Chondrocyte (in vitro differentiated cells): Measurements from ENCODE around the gene TPRG1L. TPM values are rescaled to one million over a fixed set of nuclear protein-coding genes. Genes with fewer than 3 reads are reported as not detected.
"Not testable (repeated sequence)": the region's sequence is repeated elsewhere in the genome, so short reads cannot be mapped to it uniquely, and the experiment has no call there.

ENCODE experiments used
- DNase-seq: peaks from one replicate; pipeline ENCODE4 v3.0.0; 2021; ENCODE audit warnings: mixed read lengths, low spot score
- H3K27ac Mint-ChIP-seq: one replicate; pipeline ENCODE4 v1.8.0; 2021; ENCODE audit warnings: mild to moderate bottlenecking, moderate library complexity, mixed read lengths; ENCODE audit not compliant: unreplicated experiment
- H3K27me3 Mint-ChIP-seq: 2 replicates; pipeline ENCODE4 v1.8.0; 2021; ENCODE audit warnings: low read depth, mixed read lengths
- H3K36me3 Mint-ChIP-seq: 2 replicates; pipeline ENCODE4 v1.8.0; 2021; ENCODE audit warnings: low read depth, mixed read lengths
- H3K4me1 Mint-ChIP-seq: 2 replicates; pipeline ENCODE4 v1.8.0; 2021; ENCODE audit warnings: low read depth, mild to moderate bottlenecking, mixed read lengths
- H3K4me3 Mint-ChIP-seq: one replicate; pipeline ENCODE4 v1.8.0; 2021; ENCODE audit warnings: mild to moderate bottlenecking, moderate library complexity, mixed read lengths; ENCODE audit not compliant: unreplicated experiment
- H3K9me3 Mint-ChIP-seq: 2 replicates; pipeline ENCODE4 v1.8.0; 2021; ENCODE audit warnings: low read depth, mixed read lengths
- CTCF ChIP-seq: fragments of 200-600 bp; sonication (generic); IDR thresholded peaks from 2 replicates; pipeline ENCODE4 v1.5.0; 2021; ENCODE audit warnings: antibody characterized with exemption, mild to moderate bottlenecking, moderate library complexity
- total RNA-seq: library from RNA; stranded (reverse); gene quantifications from 3 replicates; pipeline ENCODE4 v1.2.1, GENCODE V29; 2021

TPRG1L gene
- total RNA-seq, 1 donor from 2014 or later = 53.7 TPM

GRCh38 chr1:3584915-3585314 lies 39.9 kb upstream of the TPRG1L start:
- Mint-ChIP-seq H3K36me3 (no peaks in the 10 kb centered on the region), H3K27me3 (no peaks in the 10 kb centered on the region), H3K4me3 (no peak overlapping the region), H3K9me3 (no peaks in the 10 kb centered on the region), H3K27ac (no peak overlapping the region), H3K4me1 (no peaks in the 10 kb centered on the region)
- no peak for TF ChIP-seq CTCF
- no peak for DNase-seq

GRCh38 chr1:3585353-3585868 lies 39.4 kb upstream of the TPRG1L start:
- H3K27me3 Mint-ChIP-seq, H3K27ac Mint-ChIP-seq, H3K4me1 Mint-ChIP-seq, H3K36me3 Mint-ChIP-seq, DNase-seq, H3K9me3 Mint-ChIP-seq, H3K4me3 Mint-ChIP-seq: not testable (repeated sequence)

GRCh38 chr1:3585940-3586568 lies 38.8 kb upstream of the TPRG1L start:
- Mint-ChIP-seq H3K4me3 (no peak overlapping the region), H3K9me3 (no peaks in the 10 kb centered on the region), H3K27me3 (no peaks in the 10 kb centered on the region), H3K27ac (no peak overlapping the region), H3K4me1 (peaks cover 8% of the 10 kb centered on the region), H3K36me3 (no peaks in the 10 kb centered on the region)
- no peak for DNase-seq
- TF ChIP-seq CTCF = no peak

- H3K27ac Mint-ChIP-seq = no peak overlapping the region
- DNase-seq = no peak
- no peaks in the 10 kb centered on the region for H3K36me3 Mint-ChIP-seq
- H3K4me1 Mint-ChIP-seq = peaks cover 8% of the 10 kb centered on the region
- no peak overlapping the region for H3K4me3 Mint-ChIP-seq
- no peak for TF ChIP-seq CTCF
- H3K27me3 Mint-ChIP-seq = no peaks in the 10 kb centered on the region
- H3K9me3 Mint-ChIP-seq = no peaks in the 10 kb centered on the region
These were observed 37.6 kb upstream of the TPRG1L start for GRCh38 chr1:3586986-3587759.

GRCh38 chr1:3588395-3588794 lies 36.4 kb upstream of the TPRG1L start:
- no peaks in the 10 kb centered on the region for H3K27me3 Mint-ChIP-seq
- DNase-seq = no peak
- H3K36me3 Mint-ChIP-seq = no peaks in the 10 kb centered on the region
- TF ChIP-seq CTCF = no peak
- no peaks in the 10 kb centered on the region for H3K9me3 Mint-ChIP-seq
- no peak overlapping the region for H3K27ac Mint-ChIP-seq
- H3K4me3 Mint-ChIP-seq = no peak overlapping the region
- peaks cover 8% of the 10 kb centered on the region for H3K4me1 Mint-ChIP-seq
